Neural cell (in vitro differentiated cells): Measurements from ENCODE around the gene GABRG3.

Experiments used
- CTCF ChIP-seq: fragments of 450-650 bp; IDR thresholded peaks from 2 replicates; pipeline ENCODE4 v1.5.1; 2014; ENCODE audit warnings: antibody characterized with exemption, mild to moderate bottlenecking, moderate library complexity; ENCODE audit not compliant: poor library complexity, severe bottlenecking
- MXI1 ChIP-seq: fragments of 450-650 bp; conservative IDR thresholded peaks from 2 replicates; pipeline ENCODE4 v1.6.1; 2014; ENCODE audit warnings: antibody characterized with exemption, mild to moderate bottlenecking; ENCODE audit not compliant: poor library complexity, severe bottlenecking

GRCh38 chr15:27408428-27408827, 437.4 kb downstream of the GABRG3 start:
- TF ChIP-seq MXI1, result no peak
- no peak for TF ChIP-seq CTCF
